DOHH2 (cell line): ENCODE data around the gene ATP8A2.

Source experiments
- H3F3A ChIP-seq: fragments of 200-600 bp; sonication (generic), shearing (Covaris generic); 2 replicates; pipeline ENCODE4 v1.6.0; 2016; ENCODE audit warnings: antibody characterized with exemption, mild to moderate bottlenecking; ENCODE audit not compliant: control insufficient read depth, insufficient read depth
- H3K27ac ChIP-seq: fragments of 200-600 bp; sonication (generic); 2 replicates; pipeline ENCODE4 v1.5.1; 2014; ENCODE audit warnings: low read depth, mild to moderate bottlenecking, low read length, moderate library complexity
- H3K27me3 ChIP-seq: fragments of 200-600 bp; sonication (generic); 2 replicates; pipeline ENCODE4 v1.6.1; 2014; ENCODE audit warnings: mild to moderate bottlenecking, low read length, mixed read lengths; ENCODE audit not compliant: control insufficient read depth
- H3K36me3 ChIP-seq: fragments of 200-600 bp; sonication (generic); 2 replicates; pipeline ENCODE4 v1.6.1; 2014; ENCODE audit warnings: mild to moderate bottlenecking, low read length, moderate library complexity, mixed read lengths; ENCODE audit not compliant: control insufficient read depth
- H3K4me1 ChIP-seq: fragments of 200-600 bp; sonication (generic); 2 replicates; pipeline ENCODE4 v1.6.1; 2014; ENCODE audit warnings: mild to moderate bottlenecking, low read length, mixed read lengths; ENCODE audit not compliant: control insufficient read depth
- H3K4me2 ChIP-seq: fragments of 200-600 bp; sonication (generic); 2 replicates; pipeline ENCODE4 v1.6.0; 2014; ENCODE audit warnings: mild to moderate bottlenecking, low read length, moderate library complexity
- H3K4me3 ChIP-seq: fragments of 200-600 bp; sonication (generic); 2 replicates; pipeline ENCODE4 v1.5.1; 2014; ENCODE audit warnings: mild to moderate bottlenecking, low read length, mixed read lengths
- H3K79me2 ChIP-seq: fragments of 200-600 bp; sonication (generic); 2 replicates; pipeline ENCODE4 v1.6.1; 2014; ENCODE audit warnings: mild to moderate bottlenecking, low read length, mixed read lengths; ENCODE audit not compliant: control insufficient read depth
- H3K9me2 ChIP-seq: fragments of 200-600 bp; sonication (generic); replicated peaks from 2 replicates; pipeline ENCODE4 v1.6.1; 2014; ENCODE audit warnings: mild to moderate bottlenecking, low read length, mixed read lengths; ENCODE audit not compliant: control insufficient read depth
- H3K9me3 ChIP-seq: fragments of 200-600 bp; sonication (generic); 2 replicates; pipeline ENCODE4 v1.6.1; 2014; ENCODE audit warnings: antibody characterized with exemption, low read length, mixed read lengths; ENCODE audit not compliant: control insufficient read depth, insufficient read depth
- H4K20me1 ChIP-seq: fragments of 200-600 bp; sonication (generic); 2 replicates; pipeline ENCODE4 v1.6.0; 2014; ENCODE audit warnings: low read depth, mild to moderate bottlenecking, antibody characterized with exemption, low read length, moderate library complexity; ENCODE audit not compliant: control insufficient read depth, insufficient read depth
- CTCF ChIP-seq: fragments of 200-600 bp; sonication (generic); IDR thresholded peaks from one replicate; pipeline ENCODE4 v1.5.1; 2014; ENCODE audit warnings: antibody characterized with exemption, mild to moderate bottlenecking, low read depth, low read length; ENCODE audit not compliant: poor library complexity, severe bottlenecking
- EZH2phosphoT487 ChIP-seq: fragments of 200-600 bp; sonication (generic); IDR thresholded peaks from 2 replicates; pipeline ENCODE4 v1.6.1; 2017; ENCODE audit warnings: borderline replicate concordance, mild to moderate bottlenecking, antibody characterized with exemption, low read length, moderate library complexity, mixed read lengths

ATP8A2 gene

DNA sequence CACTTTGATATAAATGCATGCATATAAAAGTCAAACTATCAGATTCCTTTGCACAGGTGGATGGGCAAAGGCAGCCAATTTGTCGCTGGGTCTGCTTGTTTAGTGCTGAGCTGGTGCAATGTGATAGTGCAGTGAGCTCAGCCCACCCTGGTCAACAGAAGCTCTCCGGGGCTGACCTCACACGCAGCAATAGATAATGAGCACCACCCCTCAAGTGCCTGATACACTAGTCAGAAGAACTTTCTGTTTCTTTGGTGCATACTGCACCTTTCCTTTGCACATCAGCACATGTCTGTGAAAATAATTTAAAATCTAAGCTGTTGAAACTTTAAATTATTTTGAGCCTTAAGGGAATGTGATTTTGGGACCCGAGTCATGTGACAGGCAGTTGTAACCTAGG is 20.2 kb downstream of the ATP8A2 start:
- no peak overlapping the region for H3K4me3 ChIP-seq
- H3K79me2 ChIP-seq = no peaks in the 10 kb centered on the region
- no peaks in the 10 kb centered on the region for H4K20me1 ChIP-seq
- H3K9me3 ChIP-seq = no peaks in the 10 kb centered on the region
- TF ChIP-seq EZH2phosphoT487 = no peak
- no peak for TF ChIP-seq CTCF
- H3K27ac ChIP-seq = no peak overlapping the region
- H3K4me2 ChIP-seq = no peak overlapping the region
- H3F3A ChIP-seq = no peaks in the 10 kb centered on the region
- H3K4me1 ChIP-seq = no peaks in the 10 kb centered on the region
- no peaks in the 10 kb centered on the region for H3K9me2 ChIP-seq
- H3K27me3 ChIP-seq = peaks cover 4% of the 10 kb centered on the region; the same call in 1 of the 2 replicates
- no peaks in the 10 kb centered on the region for H3K36me3 ChIP-seq

DNA sequence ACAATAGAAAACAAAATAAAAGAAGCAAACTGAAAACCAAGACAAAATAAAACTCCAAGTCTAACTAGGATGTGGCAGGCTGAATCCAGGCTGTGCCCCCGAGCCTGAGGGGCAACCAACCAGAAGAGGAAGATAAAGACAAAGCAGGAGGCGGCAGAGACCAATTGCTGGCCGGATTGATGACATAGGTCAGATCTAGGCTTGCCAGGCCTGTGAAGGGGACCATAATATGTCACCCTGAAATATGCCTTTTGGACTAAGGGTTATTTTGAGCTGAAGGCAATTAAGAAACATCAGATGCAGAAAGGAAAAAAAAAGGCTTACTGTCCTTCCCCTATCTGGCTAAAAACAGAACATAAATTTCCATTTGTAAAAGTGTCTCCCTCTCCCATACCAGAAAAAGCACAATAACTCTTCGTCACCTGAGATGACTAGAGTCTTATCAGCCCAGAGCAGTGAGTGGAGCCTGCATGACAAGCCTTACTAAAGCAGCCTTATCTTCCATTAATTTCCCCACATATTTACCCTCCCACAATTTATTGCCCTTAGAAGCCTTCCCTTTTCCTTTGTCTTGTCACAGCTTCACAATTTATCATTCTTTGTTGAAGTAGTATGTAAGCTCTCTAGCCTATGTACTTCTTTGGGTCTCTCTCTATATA is 22.8 kb downstream of the ATP8A2 start:
- TF ChIP-seq CTCF (no peak), EZH2phosphoT487 (no peak)
- no peak overlapping the region for H3K27ac ChIP-seq
- peaks cover 7% of the 10 kb centered on the region; the same call in 1 of the 2 replicates for H3K27me3 ChIP-seq

GRCh38 chr13:25397763-25398162 is 26.0 kb downstream of the ATP8A2 start:
- no peak overlapping the region for H3K4me3 ChIP-seq
- H3F3A ChIP-seq = no peaks in the 10 kb centered on the region
- H3K79me2 ChIP-seq = no peaks in the 10 kb centered on the region
- no peak overlapping the region for H3K27ac ChIP-seq
- no peak overlapping the region for H3K4me2 ChIP-seq
- TF ChIP-seq EZH2phosphoT487 = no peak
- no peak for TF ChIP-seq CTCF
- peaks cover 7% of the 10 kb centered on the region; the same call in 1 of the 2 replicates for H3K27me3 ChIP-seq
- H3K9me2 ChIP-seq = no peaks in the 10 kb centered on the region
- no peaks in the 10 kb centered on the region for H3K36me3 ChIP-seq
- H4K20me1 ChIP-seq = no peaks in the 10 kb centered on the region
- no peaks in the 10 kb centered on the region for H3K9me3 ChIP-seq
- no peaks in the 10 kb centered on the region for H3K4me1 ChIP-seq

More for the DNA sequence above, 22.8 kb downstream of the ATP8A2 start:
- Histone ChIP-seq H3K79me2 (no peaks in the 10 kb centered on the region), H3K9me2 (no peaks in the 10 kb centered on the region), H3K36me3 (no peaks in the 10 kb centered on the region), H3K4me1 (no peaks in the 10 kb centered on the region), H3K4me2 (no peak overlapping the region), H4K20me1 (no peaks in the 10 kb centered on the region), H3K4me3 (no peak overlapping the region), H3F3A (no peaks in the 10 kb centered on the region), H3K9me3 (no peaks in the 10 kb centered on the region)
